T-helper 1 cell treated with Interleukin-12 subunit alpha and Interleukin-12 subunit beta and Interleukin-4 antibody, amounts not matched to agents 30 μg/mL and 1 μg/mL, for 36 hours (primary cell): Measurements from ENCODE around the gene KANK3.

Source experiments
- H3K27ac Mint-ChIP-seq: one replicate; pipeline ENCODE4 v1.8.0; 2021; ENCODE audit warnings: mild to moderate bottlenecking, mixed read lengths
- H3K27me3 Mint-ChIP-seq: one replicate; pipeline ENCODE4 v1.8.0; 2021; ENCODE audit warnings: low read depth, mixed read lengths
- H3K36me3 Mint-ChIP-seq: one replicate; pipeline ENCODE4 v1.8.0; 2021; ENCODE audit warnings: low read depth, mixed read lengths
- H3K4me1 Mint-ChIP-seq: one replicate; pipeline ENCODE4 v1.8.0; 2021; ENCODE audit warnings: low read depth, mixed read lengths
- H3K4me3 Mint-ChIP-seq: one replicate; pipeline ENCODE4 v1.8.0; 2021; ENCODE audit warnings: mild to moderate bottlenecking, moderate library complexity, mixed read lengths
- H3K9me3 Mint-ChIP-seq: one replicate; pipeline ENCODE4 v1.8.0; 2021; ENCODE audit warnings: mixed read lengths

The KANK3 gene

DNA sequence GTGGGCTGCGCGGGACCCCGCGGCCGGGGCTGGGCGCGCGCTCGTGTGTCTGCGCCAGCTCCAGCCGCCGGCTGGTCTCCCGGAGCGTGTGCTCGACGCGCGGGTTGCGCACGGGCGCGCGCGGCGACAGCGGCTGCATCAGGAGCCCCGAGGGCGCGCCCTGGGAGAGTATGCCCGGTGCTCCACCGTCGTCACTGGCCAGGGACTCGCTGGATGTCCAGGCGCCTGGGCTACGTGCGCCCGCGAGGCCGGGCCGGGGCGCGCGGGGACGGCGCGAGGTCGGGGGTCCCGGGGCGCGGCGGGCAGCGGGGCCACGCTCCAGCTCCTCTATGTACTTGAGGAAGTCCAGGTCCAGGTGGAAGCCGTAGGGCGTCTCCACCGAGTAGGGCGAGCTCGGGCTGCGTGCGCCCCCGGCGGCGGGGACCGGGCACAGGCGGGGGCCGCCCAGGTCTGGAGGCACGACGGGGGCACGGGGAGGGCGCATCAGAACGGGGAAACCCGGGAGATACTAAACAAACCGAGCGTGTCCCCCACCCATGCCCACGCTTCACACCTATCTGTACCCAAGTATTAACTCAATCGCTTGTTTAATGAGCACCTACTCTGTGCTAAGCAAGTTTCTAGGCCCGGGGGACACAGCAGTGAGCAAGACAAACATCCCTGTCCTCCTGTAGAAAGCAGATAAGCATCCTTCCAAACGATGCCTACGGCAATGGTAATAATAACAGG is 7.6 kb downstream of the KANK3 start:
- Mint-ChIP-seq H3K9me3 (no peaks in the 10 kb centered on the region), H3K4me3 (peak overlapping the region; percentile 34), H3K27me3 (peaks cover 40% of the 10 kb centered on the region), H3K36me3 (no peaks in the 10 kb centered on the region), H3K4me1 (peaks cover 2% of the 10 kb centered on the region), H3K27ac (peak overlapping the region; percentile 68)

DNA sequence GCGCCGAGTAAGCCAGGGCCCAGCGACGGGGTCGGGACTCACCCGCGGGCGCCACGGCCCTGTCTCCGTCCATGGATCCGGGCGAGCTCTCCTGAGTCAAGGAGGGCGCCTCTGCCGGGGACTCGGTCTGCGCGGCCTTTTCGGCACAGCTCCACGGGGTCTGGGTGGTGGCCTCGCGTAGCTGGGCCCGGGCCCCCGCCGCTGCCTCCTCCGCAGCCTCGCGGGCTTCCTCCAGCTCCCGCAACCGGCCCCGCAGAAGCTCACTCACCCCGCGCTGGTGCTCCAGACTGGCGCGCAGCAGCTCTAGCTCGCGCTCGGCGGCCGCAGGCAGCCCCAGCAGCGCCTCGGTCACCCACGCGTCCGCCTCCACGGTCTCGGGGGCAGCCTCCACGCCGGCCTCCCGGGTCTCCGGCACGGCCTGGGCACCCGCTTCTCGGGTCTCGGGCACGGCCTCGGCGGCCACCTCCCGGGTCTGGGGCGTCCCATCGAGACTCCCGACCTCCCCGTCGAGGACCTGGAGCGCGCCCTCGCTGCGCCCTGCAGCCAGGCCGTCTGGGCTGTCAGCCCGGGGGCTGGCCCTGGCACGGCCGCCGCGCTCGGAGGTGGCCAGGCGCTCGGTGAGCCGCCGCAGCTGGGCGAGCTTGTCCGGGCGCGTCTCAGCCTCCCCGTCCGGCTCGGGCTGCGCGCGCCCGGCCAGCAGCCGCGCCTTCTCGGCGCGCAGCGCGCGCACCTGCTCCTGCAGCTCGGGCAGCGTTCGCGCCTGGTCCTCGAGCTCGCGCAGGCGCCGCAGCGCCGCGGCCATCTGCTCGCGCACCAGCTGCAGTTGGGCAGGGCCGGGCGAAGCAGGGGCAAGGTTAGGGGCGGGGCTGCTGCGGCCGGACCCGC is 8.4 kb downstream of the KANK3 start:
- Mint-ChIP-seq H3K36me3 (no peaks in the 10 kb centered on the region), H3K27me3 (peaks cover 37% of the 10 kb centered on the region), H3K4me1 (peaks cover 2% of the 10 kb centered on the region), H3K9me3 (no peaks in the 10 kb centered on the region), H3K4me3 (no peak overlapping the region), H3K27ac (no peak overlapping the region)

DNA sequence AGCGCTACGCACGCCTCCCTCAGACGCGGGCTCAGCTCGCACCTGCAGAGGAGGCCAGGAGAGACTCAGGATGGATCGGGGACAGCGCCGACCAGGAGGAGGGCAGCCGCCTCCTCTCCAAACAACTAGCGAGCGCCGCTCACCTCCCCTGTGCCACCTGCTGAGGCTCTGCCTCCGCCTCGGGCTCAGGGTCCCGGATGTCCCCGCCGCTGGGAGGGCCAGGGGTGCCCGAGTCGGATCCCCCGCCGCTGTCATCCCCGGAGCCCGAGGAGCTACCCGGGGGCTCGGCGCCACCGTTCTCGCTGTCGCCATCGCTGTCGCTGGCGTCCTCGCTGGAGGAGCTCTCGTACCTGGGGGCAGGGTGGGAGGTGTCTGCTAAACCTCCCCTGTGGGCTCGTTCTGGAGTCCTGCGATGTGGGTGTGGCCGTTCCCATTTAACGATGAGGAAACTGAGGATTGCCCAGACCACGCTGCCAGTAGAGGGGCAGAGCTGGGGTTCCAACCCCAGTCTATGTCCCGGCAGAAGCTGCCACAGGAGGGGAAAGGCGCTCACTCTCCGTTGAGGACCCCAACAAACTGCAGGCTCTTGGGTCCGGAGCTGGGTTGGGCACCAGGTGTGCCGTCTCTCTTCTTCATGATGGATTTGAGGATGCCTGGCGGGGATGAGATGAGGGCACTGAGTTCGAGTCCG is 9.2 kb downstream of the KANK3 start:
- no peaks in the 10 kb centered on the region for H3K9me3 Mint-ChIP-seq
- H3K27me3 Mint-ChIP-seq: peaks cover 33% of the 10 kb centered on the region
- H3K4me1 Mint-ChIP-seq: peaks cover 2% of the 10 kb centered on the region
- no peak overlapping the region for H3K4me3 Mint-ChIP-seq
- no peaks in the 10 kb centered on the region for H3K36me3 Mint-ChIP-seq
- no peak overlapping the region for H3K27ac Mint-ChIP-seq

DNA sequence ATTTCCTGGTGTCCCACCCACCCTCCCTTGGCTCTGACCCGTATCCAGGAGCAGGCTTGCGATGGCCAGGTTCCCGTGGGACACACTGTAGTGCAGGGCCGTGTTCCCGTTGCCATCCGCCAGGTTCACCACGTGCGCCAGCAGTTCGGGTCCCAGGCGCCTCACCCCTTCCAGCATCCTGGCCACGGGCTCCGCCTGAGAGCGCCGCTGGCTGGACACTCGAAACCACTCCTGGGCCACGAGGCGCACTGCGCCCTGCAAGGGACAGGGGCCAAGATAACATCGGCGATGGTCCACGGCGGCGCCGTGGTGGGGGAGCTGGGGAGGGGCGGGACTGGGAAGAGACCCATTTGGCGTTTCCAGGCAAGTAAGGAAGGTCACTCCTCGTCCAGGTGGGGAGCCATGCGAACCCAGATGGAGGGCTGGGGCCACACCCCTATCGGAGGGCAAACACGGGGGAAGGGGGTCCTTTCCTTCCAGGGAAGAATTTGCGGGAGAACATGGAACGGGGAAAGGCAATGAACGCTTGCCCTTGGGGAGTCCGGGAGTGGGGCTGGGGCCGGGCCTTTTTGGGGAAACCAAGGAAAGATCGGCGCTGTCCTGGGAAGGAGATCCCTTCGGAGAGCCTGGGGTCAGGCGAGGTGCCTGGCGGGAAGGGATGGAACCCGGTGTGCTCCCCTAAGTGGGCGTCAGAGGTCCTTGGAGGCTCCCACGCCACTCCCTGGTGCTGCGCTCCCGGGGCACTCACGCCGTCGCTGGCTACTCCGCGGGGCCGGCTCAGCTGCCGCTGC is 9.9 kb downstream of the KANK3 start:
- Mint-ChIP-seq H3K36me3 (no peaks in the 10 kb centered on the region), H3K4me1 (peaks cover 2% of the 10 kb centered on the region), H3K4me3 (no peak overlapping the region), H3K27ac (no peak overlapping the region), H3K9me3 (no peaks in the 10 kb centered on the region), H3K27me3 (peaks cover 34% of the 10 kb centered on the region)

DNA sequence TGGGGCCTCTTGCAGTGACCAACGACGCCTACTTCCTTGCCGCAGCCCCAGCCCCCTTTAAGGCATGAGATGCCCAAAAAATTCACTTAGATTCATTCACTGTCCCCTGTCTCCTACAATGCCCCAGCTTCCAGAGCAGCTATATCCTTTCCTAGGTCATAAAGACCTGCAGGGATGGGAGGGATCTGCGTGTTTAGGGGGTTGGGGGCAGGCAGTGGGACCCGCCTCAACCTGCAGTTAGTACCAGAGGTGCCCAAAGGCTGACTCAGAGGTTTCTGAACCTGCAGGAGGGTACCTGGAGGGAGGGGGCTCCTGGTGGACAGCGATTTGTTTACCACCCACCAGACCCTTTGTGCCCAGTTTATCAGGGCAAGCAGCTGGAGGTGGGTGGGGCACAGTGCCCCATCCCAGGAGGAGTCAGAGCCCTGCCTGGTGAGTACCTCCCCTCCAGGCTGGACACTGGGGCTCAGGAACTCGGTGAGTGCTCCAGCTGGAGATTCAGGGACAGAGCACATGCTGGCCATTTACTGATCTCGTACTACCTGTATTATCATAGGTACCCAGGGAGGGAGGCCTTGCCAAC is 11.7 kb downstream of the KANK3 start:
- peaks cover 2% of the 10 kb centered on the region for H3K4me1 Mint-ChIP-seq
- H3K9me3 Mint-ChIP-seq: no peaks in the 10 kb centered on the region
- no peaks in the 10 kb centered on the region for H3K36me3 Mint-ChIP-seq

DNA sequence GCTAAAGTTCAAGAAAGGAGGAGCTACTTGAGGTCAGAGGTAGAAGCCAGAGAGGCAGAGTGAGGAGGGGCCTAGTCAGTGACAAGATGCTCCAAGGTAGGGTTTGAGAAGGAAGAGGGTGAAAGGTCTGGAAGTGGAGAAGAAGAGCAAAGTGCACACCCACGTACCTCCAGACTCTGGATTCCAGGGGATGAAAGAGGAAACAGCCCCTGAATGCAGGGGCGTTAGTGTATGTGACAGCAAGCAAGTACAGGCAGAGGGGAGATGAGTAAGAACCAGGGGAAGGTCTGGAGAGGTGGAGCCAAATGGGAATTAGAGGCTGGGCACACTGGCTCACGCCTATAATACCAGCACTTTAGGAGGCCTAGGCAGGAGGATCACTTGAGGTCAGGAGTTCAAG is 13.1 kb downstream of the KANK3 start:
- H3K36me3 Mint-ChIP-seq: no peaks in the 10 kb centered on the region
- no peak overlapping the region for H3K4me3 Mint-ChIP-seq
- H3K27ac Mint-ChIP-seq: no peak overlapping the region
- no peaks in the 10 kb centered on the region for H3K9me3 Mint-ChIP-seq
- no peaks in the 10 kb centered on the region for H3K4me1 Mint-ChIP-seq
- H3K27me3 Mint-ChIP-seq: peaks cover 22% of the 10 kb centered on the region

More for the DNA sequence above, 11.7 kb downstream of the KANK3 start:
- Mint-ChIP-seq H3K27me3 (peaks cover 30% of the 10 kb centered on the region), H3K27ac (no peak overlapping the region), H3K4me3 (no peak overlapping the region)

DNA sequence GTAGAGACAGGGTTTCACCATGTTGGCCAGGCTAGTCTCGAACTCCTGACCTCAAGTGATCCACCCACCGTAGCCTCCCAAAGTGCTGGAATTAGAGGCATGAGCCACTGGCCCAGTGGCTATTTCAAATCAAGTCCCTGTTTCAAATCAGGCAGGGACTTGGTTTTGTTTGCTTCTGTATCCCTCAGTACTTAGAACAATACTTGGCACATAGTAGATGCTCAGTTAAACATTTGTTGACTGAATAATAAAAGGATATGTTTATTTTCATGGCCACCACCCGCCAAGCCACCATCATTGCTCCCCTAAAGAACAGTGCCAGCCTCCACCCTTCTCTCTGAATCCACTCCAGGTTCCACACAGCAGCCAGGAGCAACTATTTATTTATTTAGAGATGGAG is 17.6 kb downstream of the KANK3 start:
- no peaks in the 10 kb centered on the region for H3K9me3 Mint-ChIP-seq
- H3K27me3 Mint-ChIP-seq: peaks cover 18% of the 10 kb centered on the region
- peaks cover 16% of the 10 kb centered on the region for H3K4me1 Mint-ChIP-seq
- H3K4me3 Mint-ChIP-seq: no peak overlapping the region
- H3K36me3 Mint-ChIP-seq: peaks cover 19% of the 10 kb centered on the region
- no peak overlapping the region for H3K27ac Mint-ChIP-seq

DNA sequence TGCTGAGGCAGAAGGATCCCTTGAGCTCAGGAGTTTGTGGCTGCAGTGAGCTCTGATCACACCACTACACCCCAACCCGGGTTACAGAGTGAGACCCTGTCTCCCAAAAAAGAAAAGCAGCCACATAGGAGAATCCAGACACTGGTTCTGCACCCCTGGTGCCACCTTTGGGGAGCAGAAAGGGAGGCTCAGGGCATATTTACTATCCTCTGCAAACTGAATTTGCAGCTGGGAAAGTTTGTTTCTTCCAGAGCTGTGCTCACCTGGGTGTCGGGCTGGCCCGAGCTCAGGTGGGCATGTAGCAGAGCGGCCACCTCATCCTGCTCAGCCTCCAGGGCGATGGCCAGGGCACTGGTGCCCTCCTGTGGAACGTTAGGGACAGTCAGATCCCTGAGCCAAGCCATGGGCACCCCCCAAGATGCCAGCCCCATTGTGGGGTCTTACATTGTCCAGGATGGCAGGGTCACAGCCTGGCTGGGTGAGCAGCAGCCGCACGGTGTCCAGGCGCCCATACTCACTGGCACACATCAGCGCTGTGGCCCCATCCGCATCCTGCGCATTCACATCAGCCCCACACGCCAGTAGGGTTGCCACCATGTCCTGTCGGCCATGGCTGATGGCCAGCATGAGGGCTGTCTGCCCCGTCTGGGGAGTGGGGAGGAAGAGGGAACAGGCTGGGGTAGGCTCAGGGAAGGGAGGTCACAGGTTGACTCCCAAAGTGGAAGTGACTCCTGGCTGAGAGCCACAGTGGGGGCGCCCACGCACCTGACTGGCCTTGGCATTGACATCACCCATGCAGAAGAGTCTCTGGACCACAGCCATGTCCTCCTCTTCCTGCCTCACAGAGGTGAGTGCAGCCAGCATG is 18.6 kb downstream of the KANK3 start:
- Mint-ChIP-seq H3K4me1 (peaks cover 25% of the 10 kb centered on the region), H3K9me3 (no peaks in the 10 kb centered on the region), H3K4me3 (no peak overlapping the region), H3K36me3 (peaks cover 21% of the 10 kb centered on the region), H3K27ac (no peak overlapping the region), H3K27me3 (peaks cover 14% of the 10 kb centered on the region)

DNA sequence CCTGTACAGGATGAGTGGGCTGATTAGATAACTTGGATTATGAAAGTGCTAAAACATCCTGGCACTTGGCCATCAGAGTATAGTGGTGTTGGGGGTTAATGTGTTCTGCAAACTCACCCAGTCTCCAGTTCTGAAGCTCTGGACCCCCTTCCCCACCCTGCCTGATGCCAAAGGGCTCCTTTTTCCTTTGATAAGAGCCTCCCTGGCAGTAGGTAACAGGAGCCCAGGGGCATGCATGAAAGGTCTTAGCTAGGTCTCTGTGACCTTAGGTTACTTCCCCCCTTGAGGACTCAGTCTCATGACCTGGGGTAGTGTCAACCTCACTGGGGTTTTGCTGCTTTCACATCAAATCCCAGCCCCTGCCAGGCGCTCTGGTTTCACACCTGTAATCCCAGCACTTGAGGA is 19.3 kb downstream of the KANK3 start:
- no peak overlapping the region for H3K27ac Mint-ChIP-seq
- H3K4me1 Mint-ChIP-seq: peaks cover 25% of the 10 kb centered on the region
- no peak overlapping the region for H3K4me3 Mint-ChIP-seq
- no peaks in the 10 kb centered on the region for H3K9me3 Mint-ChIP-seq
- H3K27me3 Mint-ChIP-seq: peaks cover 14% of the 10 kb centered on the region
- H3K36me3 Mint-ChIP-seq: peaks cover 21% of the 10 kb centered on the region

DNA sequence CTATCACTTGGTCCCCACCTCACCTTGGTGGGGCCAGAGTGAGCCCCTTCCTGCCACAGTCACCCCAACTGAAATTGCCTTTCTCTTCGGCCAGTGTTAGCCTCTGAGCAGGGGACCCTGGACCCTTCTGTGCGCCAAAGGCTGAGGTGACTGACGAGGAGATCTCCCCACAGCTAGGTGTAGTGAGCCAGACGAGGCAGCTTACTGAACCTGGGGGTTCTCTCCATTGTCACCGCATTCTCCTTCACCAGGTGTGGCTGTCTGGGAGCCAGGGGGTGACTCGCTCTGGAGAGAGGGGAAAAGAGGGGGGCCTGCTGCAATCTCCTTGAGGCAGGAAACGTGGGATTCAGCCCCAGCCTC is 20.4 kb downstream of the KANK3 start:
- peak overlapping the region; percentile 100 for H3K4me3 Mint-ChIP-seq
- no peaks in the 10 kb centered on the region for H3K9me3 Mint-ChIP-seq
- no peak overlapping the region for H3K27ac Mint-ChIP-seq
- H3K27me3 Mint-ChIP-seq: peaks cover 4% of the 10 kb centered on the region
- peaks cover 25% of the 10 kb centered on the region for H3K4me1 Mint-ChIP-seq
- H3K36me3 Mint-ChIP-seq: peaks cover 21% of the 10 kb centered on the region

DNA sequence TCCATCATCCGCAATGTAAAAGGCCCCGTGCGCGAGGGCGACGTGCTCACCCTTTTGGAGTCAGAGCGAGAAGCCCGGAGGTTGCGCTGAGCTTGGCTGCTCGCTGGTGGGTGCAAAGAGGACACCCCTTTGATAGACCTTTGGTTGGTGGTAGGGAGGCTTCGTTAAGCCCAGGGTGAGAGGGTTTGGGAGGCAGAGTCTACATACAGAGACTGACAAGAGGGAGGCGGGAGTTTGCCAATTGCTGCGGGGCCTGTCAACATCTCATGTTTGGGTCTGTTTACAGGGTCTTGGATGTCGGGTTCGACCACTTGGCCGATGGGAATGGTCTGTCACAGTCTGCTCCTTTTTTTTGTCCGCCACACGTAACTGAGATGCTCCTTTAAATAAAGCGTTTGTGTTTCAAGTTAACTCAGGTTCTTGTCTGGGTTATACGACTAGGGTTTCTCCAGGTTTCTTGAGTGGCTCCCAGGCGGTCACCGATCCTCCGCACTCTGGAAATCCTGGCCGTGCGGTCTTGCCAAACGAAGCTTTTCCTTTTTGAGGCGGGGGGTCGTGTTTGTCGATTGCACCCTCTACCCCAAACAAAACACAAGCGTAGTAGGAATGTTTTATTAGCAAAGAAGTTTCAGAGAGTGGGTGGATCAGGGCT is 20.9 kb downstream of the KANK3 start:
- H3K36me3 Mint-ChIP-seq: peaks cover 21% of the 10 kb centered on the region
- peaks cover 25% of the 10 kb centered on the region for H3K4me1 Mint-ChIP-seq

DNA sequence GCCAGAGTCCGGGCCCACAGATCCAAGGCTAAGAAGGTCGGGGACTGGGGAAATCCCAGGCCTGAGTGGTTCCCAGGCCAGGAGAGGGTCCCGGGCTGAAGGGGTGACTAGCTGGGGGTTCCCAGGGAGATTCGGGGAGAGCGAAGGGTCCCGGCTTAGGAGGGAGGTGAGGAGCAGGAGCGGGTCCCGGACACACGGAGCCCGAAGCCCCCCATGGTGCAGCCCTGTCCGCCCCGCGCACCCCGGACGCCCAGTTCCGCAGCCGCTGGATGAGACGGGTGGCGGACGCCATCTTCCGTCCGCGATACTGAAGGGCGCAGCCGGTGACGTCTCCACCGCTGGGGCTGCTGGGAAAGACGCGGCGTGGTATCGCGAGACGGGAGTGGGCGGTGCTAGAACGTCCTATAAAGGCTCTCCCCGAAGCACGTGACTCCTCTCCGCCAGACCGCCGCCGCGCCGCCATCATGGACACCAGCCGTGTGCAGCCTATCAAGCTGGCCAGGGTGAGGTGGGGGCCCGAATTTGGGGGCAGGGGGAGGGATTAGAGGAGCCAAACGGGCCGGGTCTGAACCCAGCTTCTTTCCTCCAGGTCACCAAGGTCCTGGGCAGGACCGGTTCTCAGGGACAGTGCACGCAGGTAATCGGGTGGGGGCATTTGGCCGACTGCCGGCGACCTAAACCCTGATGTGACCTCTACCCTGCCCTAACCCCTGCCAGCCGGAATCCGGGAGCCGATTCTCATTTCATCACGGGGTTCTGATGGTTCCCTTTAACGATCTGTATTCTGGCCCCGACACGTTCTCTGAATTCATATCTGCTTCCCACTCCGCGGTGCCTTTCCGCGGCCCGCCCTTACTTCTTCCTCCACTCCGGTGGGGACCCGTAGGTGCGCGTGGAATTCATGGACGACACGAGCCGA is 21.7 kb downstream of the KANK3 start, which contains the start of the genes NDUFA7 and RPS28:
NDUFA7 (minus strand) TSS at position 309 of the 919 bp plus-strand sequence; CDS start at position 292, 17 bp downstream.
RPS28 (plus strand) TSS at position 430 of the 919 bp plus-strand sequence; CDS start at position 465, 35 bp downstream.
- Mint-ChIP-seq H3K9me3 (no peaks in the 10 kb centered on the region), H3K36me3 (peaks cover 21% of the 10 kb centered on the region), H3K4me1 (peaks cover 25% of the 10 kb centered on the region), H3K27me3 (no peaks in the 10 kb centered on the region), H3K4me3 (peak within 1 kb of the TSS; percentile 100), H3K27ac (peak within 1 kb of the TSS; percentile 100)

More for the DNA sequence above, 20.9 kb downstream of the KANK3 start:
- Mint-ChIP-seq H3K27ac (peak overlapping the region; percentile 100), H3K4me3 (peak overlapping the region; percentile 100), H3K9me3 (no peaks in the 10 kb centered on the region), H3K27me3 (peaks cover 4% of the 10 kb centered on the region)
